ENCODE results near the gene ASTN2.

ASTN2 gene

DNA sequence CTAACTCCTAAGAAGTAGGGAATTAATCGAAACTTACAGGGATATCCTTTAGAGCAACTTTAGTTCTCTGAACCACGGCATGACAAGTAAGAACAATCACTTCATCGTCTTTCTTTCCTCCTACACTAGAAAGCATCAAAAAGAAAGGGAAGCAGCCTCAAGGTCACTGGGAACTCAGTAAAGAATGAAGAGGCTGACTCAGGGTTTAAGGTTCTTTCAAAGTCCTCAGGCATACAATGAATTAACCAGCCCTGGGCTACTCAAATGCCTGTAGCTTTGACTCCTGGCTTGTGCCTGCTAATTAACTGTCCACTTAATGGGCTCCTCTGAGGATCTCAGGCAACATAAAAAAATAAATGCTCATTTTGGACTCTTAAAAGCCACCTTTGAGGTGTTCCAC is 625.8 kb downstream of the ASTN2 start:
- DNase-seq = no peak

DNA sequence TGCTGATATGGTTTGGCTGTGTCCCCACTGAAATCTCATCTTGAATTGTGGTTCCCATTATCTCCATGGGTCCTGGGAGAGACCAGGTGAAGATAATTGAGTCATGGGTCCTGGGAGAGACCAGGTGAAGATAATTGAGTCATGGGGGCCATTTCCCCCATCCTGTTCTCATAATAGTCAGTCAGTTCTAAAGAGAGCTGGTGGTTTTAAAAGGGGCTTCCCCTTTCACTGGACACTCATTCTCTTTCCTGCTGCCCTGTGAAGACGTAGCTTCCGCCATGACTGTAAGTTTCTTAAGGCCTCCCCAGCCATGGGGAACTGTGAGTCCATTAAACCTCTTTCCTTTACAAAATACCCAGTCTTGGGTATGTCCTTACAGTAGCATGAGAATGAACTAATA is 628.1 kb downstream of the ASTN2 start:
- DNase-seq = no peak

DNA sequence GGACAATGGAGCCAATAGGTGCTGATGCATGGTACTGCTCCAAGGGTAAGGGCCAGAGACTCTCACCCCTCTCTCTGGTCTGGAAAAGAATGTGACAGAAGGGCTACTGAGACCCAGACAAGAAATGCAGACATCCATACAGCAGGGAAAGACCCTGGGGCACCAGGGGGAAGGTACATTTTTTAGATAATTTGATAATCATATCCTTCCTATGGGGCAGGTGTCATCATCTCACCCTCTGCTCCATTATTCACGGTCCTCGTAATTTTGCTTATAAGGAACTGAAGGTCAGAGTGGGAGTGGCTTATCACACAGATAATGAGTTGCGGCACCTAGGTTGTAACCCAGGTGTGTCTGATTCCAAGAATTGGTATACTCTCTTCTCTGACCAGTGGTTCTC is 637.7 kb downstream of the ASTN2 start:
- DNase-seq = no peak

DNA sequence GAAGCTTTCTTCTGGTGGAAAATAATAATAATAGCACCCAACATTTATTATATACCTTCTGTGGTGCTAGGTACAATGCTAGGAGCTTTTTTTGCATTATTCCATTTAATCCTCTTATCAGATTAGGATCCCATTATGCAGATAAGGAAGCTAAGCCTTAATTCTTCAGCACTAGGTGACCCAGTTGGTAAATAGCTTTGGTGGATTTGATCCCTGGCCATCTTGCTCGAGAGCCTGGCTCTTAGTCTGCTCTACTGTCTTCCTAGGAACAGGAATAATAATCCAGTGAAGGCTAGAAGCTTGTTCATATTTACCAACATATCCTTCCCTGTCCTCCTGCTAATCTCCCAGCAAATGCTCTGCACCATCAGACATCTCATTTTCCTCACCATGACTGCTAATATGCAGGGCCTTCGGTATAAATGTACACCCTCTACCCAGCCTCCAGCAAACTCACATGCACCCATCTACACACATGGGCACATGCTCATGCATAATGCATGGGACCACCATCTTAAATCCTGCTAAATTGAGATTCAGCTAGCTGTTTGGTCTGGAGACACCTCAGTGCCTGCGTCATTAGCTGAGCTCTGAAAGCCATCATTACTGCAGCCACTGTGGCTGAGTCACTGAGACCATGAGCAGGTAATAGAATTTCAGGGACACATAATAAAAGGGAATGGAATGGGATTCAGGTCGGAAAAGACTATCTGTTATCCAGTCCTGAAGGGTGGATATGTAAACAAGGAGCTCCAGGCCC is 640.3 kb downstream of the ASTN2 start:
- no peak for DNase-seq

DNA sequence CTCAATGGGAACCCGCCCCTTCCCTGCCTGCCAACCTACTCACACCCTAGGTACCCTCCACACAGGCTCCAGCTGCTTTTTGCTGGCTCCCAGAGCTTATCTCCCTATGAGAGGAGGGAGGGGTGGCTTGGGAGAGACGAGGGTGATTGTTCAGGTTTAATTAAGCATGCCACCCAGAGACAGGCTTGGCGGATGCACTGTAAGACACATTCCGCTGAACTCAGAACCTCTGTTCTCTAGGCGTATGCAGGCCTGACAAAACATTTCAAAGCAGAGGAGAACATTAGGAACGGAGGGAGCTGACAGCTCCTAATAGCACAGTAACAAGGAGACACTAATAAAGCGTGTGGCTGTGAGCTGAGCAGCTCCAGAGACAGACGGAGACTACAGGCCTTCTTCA is 647.6 kb downstream of the ASTN2 start:
- DNase-seq = no peak

DNA sequence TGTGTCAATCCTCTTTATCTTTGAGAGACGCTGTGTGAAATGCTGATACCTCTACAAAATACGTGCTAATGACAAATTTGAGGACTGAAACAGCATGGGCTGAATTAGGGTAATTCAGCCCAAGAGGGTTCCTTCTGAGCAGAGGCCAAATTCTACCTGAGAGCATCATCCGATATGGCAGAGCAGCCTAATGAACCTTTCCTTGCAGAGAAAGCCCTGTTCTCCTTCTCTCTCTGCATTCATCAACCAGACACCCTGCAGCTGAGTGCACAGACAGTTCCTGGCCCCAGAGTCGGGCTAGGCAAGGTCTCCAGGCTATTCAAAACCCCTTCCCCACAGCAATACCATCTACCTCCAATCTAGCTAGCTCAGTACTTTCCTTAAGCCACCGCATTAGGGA is 649.8 kb downstream of the ASTN2 start:
- DNase-seq = no peak

DNA sequence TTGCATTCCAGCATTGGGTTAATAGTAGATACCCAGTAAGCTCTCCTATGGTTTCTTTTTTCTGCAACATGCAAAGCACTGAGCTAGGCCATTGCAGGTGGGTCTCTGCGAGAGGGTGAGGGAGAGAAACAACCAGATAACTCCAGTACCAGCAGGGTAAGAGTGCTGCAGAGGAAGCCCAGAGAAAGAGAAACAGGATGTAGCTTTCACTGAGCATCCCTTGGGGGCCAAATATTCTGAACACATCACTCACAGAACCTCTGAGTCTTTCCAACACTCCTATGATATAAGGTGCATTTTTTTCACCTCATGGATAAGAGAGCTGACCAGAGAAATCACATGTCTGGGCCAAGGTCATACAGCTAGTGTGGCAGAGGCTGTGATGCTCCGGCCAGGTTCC is 651.1 kb downstream of the ASTN2 start:
- no peak for DNase-seq

DNA sequence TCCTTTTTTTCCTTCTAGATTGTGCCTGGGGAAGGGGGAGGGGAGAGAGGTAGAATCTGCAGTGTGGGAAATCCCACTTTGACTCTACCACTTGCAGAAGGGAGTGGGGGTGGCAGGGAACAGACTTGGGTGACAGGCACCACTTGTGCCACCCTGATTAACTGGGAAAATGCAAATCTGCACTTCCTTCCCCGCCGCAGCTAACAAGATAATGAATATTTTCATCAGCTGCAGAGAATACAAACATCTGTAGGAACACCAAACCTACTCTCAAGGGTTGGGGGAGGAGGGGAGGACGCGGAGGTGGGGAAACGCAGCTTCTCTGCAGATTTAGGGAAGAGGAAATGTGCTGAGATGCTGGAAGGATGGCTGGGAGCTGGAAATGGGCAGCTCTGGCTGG is 654.2 kb downstream of the ASTN2 start:
- no peak for DNase-seq

DNA sequence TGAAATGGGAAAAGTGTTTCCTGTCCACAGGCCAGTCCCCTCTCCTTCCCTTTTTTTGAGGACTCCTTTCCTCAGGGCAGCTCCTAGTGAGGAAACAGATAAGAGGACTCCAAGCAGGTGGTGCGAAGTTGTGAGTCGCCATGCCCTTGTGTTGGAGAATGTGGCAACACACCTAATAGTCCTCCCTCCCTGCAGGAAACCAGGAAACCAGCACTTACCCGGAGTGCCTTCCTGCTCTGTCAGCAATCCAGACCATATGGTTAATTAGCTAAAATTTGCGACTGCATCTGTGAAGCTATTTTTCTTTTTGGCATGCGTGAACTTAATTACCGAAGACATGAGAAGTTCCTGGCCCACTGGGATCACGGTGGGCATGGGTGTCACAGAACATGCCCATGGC is 657.8 kb downstream of the ASTN2 start:
- no peak for DNase-seq

DNA sequence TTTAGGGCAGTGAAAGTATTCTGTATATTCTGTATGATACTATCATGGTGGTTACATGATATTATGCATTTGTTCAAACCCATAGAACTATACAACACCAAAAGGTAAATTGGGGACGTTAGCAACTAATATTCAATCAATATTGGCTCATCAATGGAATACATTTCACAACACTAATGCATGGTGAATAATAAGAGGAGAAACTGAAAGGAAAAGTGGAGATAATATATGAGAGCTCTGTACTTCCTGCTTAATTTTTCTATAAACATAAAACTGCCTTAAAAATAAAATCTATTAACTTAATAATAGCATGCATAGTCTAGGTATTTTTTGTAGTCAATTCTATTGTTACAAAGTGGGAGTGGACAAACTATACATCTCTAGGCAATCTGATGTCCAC is 661.5 kb downstream of the ASTN2 start:
- no peak for DNase-seq

DNA sequence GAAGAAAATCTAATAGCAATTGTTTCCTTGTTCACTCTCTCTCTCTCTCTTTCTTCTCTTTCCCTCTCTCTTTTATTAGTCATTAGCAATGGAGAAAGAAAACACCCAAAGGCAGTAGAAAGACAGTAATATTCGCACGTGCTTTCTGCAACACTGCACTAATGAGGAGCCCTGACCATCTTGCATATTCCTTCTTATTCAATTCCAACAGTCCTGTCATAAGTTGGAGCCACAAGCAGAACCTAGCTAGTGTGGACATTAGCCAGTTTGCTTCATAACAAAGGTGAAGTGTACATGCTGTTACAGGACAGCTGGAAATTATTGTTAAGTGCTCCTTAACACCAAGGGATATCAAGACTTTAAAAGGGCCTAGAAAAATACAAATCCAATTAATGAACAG is 664.3 kb downstream of the ASTN2 start:
- DNase-seq = no peak

DNA sequence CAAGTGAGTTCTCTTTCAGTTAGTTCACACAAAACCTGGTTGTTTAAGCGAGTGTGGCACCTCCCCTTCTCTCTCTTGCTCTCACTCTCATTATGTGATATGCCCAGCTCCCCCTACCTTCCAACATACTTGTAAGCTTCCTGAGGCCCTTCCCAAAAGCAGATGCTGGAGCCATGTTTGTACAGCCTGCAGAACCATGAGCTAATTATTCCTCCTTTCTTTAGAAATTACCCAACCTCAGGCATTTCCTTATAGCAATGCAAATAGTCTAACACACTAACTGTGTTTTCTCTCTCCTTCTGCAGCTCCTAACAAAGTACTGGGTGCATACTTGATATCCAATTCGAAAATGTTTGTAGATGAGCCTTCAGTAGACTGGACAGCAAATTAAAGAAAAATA is 665.1 kb downstream of the ASTN2 start:
- DNase-seq = no peak

DNA sequence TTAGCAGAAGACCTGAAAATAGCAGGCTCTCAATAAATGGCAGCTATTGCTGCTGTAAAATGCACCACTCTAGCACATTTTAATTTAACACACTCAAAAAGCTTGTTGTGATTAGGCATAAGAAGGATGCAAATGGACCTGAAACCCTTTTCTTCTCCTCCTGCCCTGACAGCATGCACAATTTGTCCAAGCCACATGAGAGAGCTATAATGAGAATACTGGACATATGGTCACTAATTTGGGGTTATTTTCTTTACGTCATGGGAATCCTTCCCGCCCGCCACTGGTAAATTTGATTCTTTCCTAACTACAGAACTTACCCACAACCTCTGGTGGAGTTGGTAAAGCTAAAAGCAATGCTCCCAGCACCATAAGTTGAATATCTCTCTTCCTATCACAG is 665.7 kb downstream of the ASTN2 start:
- no peak for DNase-seq

DNA sequence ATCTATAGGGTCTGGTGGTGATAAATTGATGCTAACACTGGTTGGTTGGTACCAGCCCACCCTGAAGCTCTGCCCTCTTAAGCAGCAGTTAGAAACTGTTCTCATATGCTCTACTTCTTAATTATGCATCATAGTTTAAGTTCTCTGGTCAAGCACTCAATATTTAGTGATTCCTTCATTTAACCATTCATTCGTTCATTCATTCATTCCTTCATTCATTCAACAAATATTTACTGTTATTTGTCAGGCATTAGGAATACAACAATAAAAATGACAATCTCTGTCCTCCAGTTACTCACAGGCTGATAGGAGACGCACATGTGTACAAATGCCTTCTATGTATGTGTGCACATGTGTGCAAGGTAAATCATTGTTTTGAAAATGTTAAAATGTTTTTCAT is 673.1 kb downstream of the ASTN2 start:
- no peak for DNase-seq

DNA sequence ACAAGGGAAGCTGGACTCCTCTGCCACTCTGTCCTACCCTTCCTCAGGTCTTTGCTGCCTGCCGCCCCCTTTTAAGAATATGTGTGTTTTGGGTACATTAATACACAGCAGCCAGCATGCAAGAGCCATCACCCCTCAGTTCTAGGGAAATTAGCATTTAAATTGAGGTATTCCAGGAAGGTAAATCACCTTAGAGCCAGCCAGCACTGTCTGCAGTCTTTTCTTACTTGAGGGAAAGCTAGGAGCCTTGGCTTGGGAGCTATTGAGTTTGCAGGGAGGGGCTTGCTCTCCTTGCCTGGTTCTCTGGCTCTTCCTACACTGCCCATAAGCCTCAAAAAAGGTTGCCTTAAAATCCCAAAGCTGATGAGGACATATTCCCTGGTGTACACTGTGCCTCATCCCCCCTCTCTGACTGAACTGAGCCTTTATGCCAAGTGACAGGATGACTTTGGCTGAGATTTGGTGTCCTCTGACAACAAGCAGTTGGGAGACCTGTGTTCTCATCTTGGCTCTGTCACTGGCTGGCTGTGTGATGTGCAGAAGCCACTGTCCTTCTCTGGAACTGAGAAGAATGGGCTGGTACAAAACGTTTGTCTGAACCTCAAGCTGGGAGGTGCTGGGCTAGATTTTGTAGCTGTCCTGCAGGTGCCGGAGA is 673.6 kb downstream of the ASTN2 start:
- no peak for DNase-seq

DNA sequence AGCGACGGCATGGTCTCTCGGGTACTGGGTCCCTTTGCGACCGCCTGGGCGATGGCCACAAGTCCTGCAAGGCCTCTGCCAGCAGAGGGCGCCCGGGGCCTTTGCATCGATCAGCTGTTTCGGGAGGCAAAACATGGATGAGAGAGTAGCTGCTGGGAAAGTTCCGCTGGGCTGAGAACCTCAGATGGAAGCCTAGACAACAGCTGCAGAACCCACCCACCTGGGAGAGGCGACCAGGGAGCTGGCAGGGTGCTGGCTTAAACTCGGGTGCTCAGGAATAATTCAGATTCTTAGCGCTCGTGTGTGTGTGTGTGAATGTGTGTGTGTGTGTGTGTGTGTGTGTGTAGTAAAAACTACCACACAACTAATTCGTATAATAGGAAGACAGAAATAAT is 677.7 kb downstream of the ASTN2 start:
- DNase-seq = peak; percentile 85 to 89

DNA sequence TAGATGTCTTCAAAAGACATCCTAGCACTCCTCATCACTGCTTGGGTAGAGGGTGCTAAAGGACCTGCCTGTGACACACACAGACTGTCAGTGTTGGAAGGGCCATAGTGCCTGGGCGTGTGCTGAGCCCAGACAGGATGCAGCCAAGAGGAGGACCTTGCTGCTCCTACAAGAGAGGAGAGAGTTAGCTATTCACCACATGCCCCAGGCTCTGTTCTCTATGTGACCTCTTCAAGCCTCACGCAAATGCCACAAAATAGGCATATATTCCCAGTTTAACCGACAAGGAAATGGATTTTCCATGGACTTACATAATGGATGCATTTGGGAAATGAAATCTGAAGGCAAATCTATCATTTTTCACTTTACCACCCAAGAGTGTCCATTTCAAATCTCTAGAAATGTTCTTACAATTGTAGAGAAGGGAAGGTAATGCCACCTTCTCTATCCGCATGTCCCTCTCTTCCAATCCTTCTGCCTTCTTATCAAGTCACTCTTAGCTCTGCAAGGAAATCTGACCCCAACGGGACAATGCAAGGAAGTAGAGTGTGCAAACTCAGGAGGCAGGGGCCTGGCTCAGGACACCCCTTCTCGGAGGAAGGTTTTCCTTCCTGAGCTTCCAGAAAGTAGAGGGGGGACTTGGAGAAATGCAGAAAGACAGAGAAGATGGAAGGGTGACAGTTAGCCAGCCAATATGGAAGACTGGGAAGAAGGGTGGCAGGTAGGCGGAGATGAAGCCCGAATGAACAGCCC is 678.3 kb downstream of the ASTN2 start:
- DNase-seq = no peak

DNA sequence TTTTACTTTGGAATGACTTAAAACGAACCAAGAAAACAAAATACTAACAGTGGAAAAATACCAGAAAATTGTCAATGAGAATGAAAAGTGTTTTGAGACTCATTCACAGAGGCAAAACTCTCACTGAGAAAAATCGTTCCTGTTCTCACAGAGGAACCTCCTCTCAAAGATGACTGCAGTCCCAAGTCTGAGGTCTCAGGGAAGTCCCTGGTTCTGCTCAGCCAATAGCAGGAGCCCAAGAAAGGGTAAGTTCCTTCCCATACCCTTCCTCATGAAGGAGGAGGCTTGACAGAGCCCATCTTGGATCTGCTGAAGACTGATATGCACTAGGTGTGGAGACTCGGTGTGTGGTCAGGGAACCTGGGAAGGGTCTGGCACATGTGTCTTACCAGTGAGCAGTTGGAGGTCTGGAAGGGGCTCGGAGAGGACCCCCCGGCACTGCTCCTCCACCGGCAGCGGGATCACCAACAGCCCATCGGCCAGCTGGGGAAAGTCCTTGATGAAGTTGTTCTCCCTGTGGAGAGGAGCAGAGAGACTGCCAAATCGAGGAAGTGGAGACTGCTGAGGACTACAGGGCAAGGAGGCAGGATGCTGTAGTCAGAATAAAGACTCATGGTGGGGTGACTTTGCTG is 681.7 kb downstream of the ASTN2 start:
- DNase-seq = no peak

DNA sequence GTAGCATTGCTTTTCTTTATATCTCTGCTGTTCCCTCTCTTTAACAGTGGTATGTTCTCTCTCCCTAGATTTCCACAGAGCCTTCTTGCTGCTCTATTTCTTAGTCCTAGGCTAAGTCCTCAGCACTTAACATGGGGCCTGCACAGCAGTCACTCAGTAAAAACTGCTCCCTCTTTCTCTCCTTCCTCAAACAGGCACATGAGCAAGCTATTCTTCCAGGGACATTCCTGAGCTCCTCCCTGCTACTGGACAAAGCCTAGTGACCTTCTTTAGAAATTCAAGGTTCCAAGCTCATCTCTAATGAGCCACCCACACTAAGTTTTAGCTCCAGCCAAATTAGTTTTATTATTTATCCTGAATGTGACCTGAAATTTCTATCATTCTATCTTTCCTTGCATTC is 688.3 kb downstream of the ASTN2 start:
- no peak for DNase-seq

DNA sequence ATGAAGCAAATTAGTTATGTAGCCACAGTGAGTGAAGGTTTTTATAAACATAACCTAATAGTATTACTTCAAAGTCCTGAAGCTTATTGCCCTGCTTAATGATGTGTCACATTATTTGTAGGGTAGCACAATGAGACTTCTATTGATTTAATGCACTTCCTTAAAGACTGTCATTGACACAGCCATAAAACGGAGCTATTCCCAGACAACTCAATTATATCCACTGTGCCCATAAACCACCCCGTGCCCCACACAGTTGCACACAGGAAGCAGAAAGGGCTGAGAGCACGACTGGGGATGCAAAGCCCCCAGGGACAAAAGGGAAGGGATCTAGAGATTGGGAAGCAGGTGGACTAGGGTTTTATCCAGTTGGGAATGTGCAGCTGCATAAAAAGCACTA is 690.7 kb downstream of the ASTN2 start:
- DNase-seq = no peak

DNA sequence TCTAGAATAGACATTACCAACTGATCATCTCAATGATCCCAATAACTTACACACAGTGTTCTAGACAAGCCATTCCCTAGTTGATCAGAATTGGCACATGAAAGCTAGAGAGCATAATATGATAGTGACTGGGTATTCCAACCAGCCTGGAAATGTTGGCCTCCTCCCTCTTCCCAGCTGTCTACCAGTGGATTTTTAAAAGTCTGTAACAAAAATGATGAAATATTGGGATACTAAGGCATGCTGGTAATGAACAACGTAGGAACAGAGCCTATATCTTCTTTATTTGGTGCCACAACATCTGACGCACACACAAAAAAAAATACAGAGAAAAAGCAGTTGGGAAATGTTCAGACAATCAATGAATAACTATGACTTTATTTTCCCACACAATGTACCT is 692.9 kb downstream of the ASTN2 start:
- DNase-seq = no peak

DNA sequence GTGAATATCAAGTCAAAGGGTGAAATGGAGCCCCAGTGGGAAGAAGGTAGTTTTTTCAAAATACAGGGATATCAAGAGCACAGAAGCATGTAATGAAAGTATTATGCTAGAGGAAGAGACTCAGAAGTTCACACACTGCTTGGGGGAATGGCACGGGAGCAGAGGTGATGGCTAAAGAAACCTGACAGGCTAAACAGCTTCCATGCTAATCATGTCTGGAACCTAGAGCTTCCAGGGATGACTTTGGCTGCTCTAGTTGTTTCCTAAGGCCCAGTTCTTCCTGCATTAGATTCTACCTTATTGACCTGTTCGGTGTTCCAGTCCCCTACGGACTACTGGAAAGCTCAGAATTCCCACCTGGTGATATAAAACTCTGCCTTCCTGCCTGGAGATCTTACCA is 693.4 kb downstream of the ASTN2 start:
- DNase-seq = no peak

DNA sequence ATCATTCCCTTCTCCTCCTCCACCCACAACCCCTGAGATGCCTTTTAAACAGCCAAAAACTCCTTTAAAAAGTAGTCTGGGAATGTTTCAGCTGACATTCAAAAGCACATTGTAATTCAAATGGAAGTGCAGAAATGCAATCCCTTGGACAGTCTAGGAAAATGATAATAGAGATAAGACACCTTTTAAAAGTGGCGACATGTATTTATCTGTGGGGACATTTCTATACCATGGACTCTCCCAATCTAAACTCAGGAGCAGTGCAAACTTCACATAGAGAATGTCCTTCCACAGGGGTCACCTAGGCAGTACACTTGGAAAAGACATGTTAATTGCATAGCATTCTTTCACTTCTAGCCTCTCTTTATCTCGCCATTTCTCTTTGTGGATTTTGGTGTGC is 694.7 kb downstream of the ASTN2 start:
- no peak for DNase-seq

DNA sequence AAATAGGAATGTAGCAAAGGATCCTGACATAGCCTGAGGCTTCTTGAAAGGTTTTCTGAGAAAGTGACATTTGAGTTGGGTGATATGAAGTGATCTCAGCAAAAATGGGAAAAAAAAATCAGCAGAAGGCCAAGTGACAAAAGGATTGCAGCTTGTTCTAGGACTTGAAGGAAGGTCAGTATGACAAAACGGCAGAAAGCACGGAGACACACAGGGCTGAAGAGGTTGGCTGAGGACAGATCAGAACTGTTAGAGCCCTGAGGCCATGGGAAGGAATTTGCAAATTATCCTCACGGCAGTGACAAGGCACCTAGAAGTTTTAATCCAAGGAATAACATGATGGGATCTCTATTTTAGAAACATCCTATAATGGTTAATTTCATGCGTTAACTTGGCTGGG is 696.7 kb downstream of the ASTN2 start:
- DNase-seq = no peak
